Activated CD4-positive, alpha-beta T cell treated with anti-CD3 and anti-CD28 coated beads, Interleukin-2, Interleukin-4, amounts not matched to agents 100 ng/mL and 50 ng/mL, durations not matched to agents 16 hours and 8 hours (primary cell): ENCODE results near the gene REM1.

Experiments used
- DNase-seq: peaks from one replicate; pipeline ENCODE4 v3.0.0-alpha.2; 2020; ENCODE audit warnings: low spot score

The REM1 gene

DNA sequence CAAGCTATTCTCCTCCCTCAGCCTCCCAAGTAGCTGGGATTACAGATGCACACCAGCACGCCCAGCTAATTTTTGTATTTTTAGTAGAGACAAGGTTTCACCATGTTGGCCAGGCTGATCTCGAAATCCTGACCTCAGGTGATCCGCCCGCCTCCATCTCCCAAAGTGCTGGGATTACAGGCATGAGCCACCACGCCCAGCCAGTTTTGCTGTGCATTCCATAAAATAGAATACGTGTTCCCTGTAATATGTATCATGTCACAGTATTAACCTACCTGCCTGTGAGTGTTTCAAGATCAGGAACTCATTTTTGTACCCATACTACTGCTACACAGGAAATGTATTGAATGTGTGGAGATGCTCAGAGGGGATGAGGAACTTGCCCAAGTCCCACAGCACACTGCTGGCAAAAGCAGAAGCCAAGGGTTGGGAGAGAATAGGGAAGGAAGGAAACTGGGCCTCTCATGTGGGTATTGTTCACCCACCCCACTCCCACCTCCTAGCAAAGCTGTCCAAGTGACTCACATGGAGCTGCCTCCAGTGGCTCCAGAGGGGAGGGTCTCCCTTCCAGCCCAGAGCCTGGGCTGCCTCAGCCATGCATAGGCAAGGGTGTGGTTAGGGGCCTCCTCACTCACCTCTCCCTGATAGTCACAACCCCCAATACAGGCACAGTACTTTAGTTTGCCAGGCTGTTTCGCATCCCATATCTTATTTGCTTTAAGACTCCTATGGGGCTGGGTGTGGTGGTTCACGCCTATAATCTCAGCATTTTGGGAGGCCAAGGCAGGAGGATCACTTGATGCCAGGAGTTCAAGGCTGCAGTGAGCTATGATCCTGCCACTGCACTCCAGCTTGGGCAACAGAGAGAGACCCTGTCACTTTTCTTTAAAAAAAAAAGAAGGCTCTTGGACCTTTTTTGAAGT, 48.5 kb downstream of the REM1 start:
- no peak for DNase-seq

DNA sequence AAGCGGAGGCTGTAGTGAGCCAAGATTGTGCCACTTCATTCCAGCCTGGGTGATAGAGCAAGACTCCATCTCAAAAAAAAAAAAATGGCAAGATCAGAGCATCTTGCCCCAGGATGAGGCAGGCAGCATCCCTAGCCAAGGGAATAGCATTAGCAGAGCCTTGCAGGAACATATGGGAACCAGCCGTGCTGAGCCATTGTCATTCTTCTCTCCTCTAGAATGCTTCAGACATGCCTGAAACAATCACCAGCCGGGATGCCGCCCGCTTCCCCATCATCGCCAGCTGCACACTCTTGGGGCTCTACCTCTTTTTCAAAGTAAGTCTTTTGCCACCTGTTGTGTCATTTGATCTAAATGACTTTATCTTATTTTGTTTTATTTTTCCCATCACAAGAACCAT, 52.2 kb downstream of the REM1 start:
- no peak for DNase-seq
